ENCODE results near the gene SNRPD3.
"Not testable (repeated sequence)": the region's sequence is repeated elsewhere in the genome, so short reads cannot be mapped to it uniquely, and the experiment has no call there.

- not testable (repeated sequence) for TF ChIP-seq POLR2AphosphoS5 (IDR thresholded peaks at IDR 0.05; ENCODE audit: low read depth, low read length); EZH2 (IDR thresholded peaks at IDR 0.05); MAX (IDR thresholded peaks at IDR 0.05); FOSL1 (IDR thresholded peaks at IDR 0.05; ENCODE audit: low read depth); POLR2A (IDR thresholded peaks at IDR 0.05; ENCODE audit: borderline replicate concordance, extremely low read depth, insufficient read depth, insufficient read length); ZBTB33 (IDR thresholded peaks at IDR 0.05; ENCODE audit: extremely low read depth, insufficient replicate concordance, low read length)
Measured at GRCh38 chr22:24609888-24610287, 54.1 kb downstream of the SNRPD3 start.
